ENCODE data around the gene PAX8.

DNA sequence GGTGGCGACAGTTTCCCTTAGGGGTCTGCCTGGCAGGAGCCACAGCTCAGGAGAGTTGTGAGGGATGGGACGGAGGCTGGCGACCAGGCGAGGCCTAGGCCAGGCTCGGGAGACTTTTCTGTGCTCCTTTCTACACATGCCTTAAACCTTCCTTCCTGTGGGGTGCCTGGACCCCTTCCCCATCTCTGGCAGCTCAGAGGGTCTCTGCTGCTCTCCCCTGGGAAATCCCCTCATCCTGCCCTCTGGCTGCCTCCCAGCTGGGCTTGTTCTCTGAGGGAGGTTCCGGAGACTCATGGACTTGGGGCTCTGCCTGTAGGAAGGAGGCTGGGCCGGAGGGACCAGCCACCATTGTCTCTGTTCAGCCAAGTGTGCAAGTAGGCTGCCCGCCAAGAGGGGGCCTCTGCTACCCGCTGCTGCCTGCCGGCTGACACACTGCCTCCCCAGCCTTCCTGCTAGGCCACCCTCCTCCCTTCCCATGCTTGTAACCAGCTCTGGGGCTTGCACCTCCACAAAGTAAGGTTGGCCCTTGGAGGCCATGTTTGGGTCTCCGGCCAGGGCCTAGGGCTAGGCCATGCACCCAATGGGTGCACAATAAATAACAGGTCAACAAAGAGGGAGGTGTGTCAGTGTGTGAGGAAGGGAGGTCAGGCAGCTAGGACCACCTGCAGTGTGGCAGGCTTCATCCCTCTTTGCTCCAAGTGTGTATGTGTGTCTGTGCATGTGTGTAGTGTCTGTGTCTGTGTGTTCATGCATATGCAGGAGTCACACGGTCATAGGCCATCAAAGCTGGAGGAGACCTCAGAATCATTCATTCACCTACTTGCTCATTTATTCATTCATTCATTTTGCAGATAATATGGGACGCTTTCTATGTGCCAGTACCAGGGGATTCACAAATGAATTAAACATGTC is 76.2 kb downstream of the PAX8 start:
- TF ChIP-seq CTCF (IDR thresholded peaks at IDR 0.05) (no peak), POLR2AphosphoS5 (IDR thresholded peaks at IDR 0.05) (no peak)
